Adipocyte (in vitro differentiated cells): ENCODE measurements around the gene C14orf39.

Experiments
- DNase-seq: peaks from one replicate; pipeline ENCODE4 v3.0.0-alpha.2; 2015; ENCODE audit warnings: low read depth
- H3K27me3 ChIP-seq: replicated peaks from 2 replicates; pipeline ENCODE4 v1.7.0; 2013; ENCODE audit warnings: mild to moderate bottlenecking, low read length, moderate library complexity; ENCODE audit not compliant: control insufficient read depth, insufficient read depth
- H3K36me3 ChIP-seq: 2 replicates; pipeline ENCODE4 v1.7.0; 2013; ENCODE audit warnings: low read length, mild to moderate bottlenecking, moderate library complexity; ENCODE audit not compliant: control insufficient read depth, insufficient read depth, severe bottlenecking
- H3K4me1 ChIP-seq: 2 replicates; pipeline ENCODE4 v1.7.0; 2013; ENCODE audit warnings: mild to moderate bottlenecking, low read length, moderate library complexity; ENCODE audit not compliant: control insufficient read depth, insufficient read depth
- H3K4me3 ChIP-seq: 2 replicates; pipeline ENCODE4 v1.7.0; 2013; ENCODE audit warnings: mild to moderate bottlenecking, low read length, moderate library complexity
- H3K9ac ChIP-seq: 2 replicates; pipeline ENCODE4 v1.7.0; 2013; ENCODE audit warnings: mild to moderate bottlenecking, low read length, moderate library complexity
- H3K9me3 ChIP-seq: 2 replicates; pipeline ENCODE4 v1.7.0; 2013; ENCODE audit warnings: mild to moderate bottlenecking, low read length, moderate library complexity; ENCODE audit not compliant: control insufficient read depth

The C14orf39 gene

DNA sequence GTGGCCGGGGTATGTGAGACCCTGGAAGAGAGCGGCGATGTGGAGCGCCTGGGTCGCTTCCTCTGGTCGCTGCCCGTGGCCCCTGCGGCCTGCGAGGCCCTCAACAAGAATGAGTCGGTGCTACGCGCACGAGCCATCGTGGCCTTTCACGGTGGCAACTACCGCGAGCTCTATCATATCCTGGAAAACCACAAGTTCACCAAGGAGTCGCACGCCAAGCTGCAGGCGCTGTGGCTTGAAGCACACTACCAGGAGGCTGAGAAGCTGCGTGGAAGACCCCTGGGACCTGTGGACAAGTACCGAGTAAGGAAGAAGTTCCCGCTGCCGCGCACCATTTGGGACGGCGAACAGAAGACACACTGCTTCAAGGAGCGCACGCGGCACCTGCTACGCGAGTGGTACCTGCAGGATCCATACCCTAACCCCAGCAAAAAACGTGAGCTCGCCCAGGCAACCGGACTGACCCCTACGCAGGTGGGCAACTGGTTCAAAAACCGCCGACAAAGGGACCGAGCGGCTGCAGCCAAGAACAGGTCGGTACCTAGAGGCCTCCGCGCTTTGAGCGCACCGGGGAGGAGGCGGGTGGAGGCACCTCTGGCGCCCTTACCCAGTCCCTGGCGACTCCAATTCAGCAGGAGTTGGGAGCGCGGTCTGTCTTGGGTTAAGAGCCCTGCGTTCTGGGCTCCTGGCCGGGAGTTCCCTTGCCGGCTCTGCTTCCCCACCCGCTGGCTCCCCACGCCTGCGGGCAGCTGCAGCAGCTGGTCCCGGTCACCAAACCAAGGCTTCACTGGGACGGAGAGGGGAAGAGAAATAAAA lies 23.8 kb upstream of the C14orf39 start:
- H3K36me3 ChIP-seq: no peaks in the 10 kb centered on the region
- H3K4me3 ChIP-seq: no peak overlapping the region
- no peaks in the 10 kb centered on the region for H3K4me1 ChIP-seq
- DNase-seq: no peak
- no peak overlapping the region for H3K9ac ChIP-seq
- H3K9me3 ChIP-seq: no peaks in the 10 kb centered on the region
- peaks cover 96% of the 10 kb centered on the region for H3K27me3 ChIP-seq

DNA sequence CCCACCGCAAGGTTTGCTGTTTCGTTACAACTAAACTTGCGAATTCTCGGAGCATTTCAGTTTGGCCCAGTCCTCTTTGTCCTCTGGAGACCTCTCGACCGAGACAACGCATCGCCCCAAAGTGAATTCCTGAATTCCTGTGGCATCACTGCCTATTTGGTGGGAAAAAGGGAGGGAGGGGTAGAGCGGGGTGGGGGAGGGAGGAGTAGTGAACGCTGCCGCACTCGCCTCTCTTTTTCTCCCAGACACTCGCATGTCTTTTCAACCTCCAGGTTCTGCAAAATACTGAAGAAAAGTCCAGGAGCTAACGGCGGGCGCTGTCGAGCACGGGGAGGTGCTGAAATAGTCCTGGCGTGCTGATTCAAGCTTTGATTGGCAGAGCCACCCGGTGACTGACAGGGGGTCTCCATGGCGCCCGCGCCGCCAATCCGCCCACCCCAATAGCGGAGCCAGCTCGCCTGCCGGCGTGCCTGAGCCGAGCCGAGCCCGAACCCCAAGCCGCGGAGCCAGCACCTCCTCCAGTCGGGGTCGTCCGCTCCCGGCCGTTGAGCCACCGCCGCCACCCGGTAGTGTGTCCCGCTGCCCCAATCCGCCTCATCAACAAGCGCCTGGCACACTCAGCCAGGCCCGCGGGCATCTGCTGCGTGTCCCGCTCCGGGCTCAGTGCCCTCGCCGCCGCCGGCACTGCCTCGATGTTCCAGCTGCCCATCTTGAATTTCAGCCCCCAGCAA lies 23.0 kb upstream of the C14orf39 start, which contains the start of gene SIX6:
Gene SIX6 (plus strand): TSS at position 440 of the 731 bp plus-strand sequence. CDS start 253 bp downstream, at position 693.
- no peak within 1 kb of the TSS for H3K4me3 ChIP-seq

DNA sequence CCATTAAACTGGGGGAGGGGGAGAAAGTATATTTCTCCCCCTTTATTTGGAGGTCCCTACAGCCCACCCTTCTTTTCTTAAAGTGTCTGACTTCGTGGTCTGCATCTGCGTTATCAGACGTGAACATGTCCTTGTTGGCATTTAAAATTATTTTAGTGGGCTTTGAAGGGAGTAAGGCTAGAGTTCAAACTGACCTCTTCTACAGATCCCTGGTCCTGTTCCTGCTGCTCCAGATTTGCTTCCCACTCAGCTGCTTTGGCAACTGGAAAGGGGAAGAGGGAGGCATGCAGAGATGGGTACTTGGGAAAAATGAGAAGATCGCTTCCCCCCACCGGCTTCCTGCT lies 22.5 kb upstream of the C14orf39 start:
- DNase-seq: no peak
- Histone ChIP-seq H3K4me1 (no peaks in the 10 kb centered on the region), H3K36me3 (no peaks in the 10 kb centered on the region), H3K9ac (no peak overlapping the region), H3K27me3 (peaks cover 94% of the 10 kb centered on the region), H3K9me3 (no peaks in the 10 kb centered on the region), H3K4me3 (no peak overlapping the region)

More for the DNA sequence above, 23.0 kb upstream of the C14orf39 start, which contains the start of gene SIX6:
- Histone ChIP-seq H3K9ac (no peak within 1 kb of the TSS), H3K36me3 (no peaks in the 10 kb centered on the region), H3K4me1 (no peaks in the 10 kb centered on the region), H3K27me3 (peaks cover 96% of the 10 kb centered on the region), H3K9me3 (no peaks in the 10 kb centered on the region)
- peak; percentile 36 for DNase-seq

DNA sequence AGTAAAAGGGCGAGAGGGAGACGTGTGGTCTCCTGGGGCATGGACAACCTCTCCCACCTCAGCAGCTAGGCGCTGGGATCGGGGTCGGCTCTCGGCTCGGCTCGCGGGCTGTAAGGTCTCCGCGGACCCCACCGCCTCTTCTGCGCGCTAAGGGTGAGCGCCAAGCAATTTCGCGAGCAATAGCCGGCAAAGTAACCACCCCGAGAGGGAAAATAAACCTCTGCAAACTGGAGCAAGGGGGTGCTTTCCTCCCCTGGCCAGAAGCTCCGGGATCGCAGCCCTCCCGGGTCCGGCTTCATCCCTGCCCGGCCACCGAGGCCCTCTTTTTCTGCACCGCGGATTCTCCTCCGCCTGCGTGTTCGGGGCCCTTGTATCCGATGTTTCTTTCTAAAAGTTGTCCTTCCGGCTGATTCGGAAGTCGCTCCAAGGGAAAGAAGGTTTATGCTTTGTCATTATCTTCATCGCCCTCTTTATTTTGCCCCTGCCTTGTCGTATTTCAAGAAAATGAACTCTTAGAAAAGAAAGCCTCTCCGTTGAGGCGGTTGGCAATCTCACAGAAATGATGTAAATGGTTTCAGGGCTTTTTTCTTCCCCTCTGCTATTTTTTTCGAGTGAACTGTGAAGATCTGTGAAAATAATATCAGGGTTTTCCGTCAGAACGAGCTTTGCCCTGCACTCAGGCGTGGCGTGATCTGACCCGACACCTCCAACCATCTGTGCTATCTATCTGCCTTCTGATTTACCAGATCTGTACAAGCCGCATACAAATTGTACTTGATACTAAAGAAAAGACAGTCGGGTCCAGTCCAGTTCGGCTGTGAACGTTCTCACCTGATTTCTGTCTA lies 21.3 kb upstream of the C14orf39 start:
- no peaks in the 10 kb centered on the region for H3K9me3 ChIP-seq
- H3K4me3 ChIP-seq: no peak overlapping the region
- no peaks in the 10 kb centered on the region for H3K4me1 ChIP-seq
- no peak overlapping the region for H3K9ac ChIP-seq
- no peak for DNase-seq
- peaks cover 94% of the 10 kb centered on the region for H3K27me3 ChIP-seq
- H3K36me3 ChIP-seq: no peaks in the 10 kb centered on the region

DNA sequence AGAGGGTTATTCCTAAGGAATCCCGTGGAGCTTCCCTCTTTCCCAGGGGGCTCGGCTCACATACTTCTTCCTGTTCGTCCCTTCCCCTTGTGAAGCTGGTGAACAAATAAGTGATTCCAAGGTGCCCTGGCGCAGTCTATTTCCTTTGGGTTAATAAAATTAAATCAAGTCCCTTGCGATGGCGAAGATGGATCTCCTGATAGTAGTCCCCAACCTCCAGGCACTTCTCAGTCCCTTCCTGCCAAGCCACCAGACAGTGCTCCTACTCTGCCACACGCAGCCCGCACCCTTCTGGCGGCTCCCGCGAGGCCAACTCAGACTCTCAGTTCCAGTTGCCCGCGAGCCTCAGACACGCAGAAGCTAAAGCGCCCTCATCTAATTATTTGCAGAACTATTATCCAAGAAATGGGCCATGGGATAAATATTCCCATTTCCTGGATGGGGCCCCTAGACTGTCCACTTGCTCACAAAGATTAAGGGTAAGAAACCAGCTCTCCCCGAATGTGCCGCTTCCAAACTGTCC lies 20.7 kb upstream of the C14orf39 start:
- Histone ChIP-seq H3K27me3 (peaks cover 92% of the 10 kb centered on the region), H3K9ac (no peak overlapping the region), H3K9me3 (no peaks in the 10 kb centered on the region), H3K4me1 (no peaks in the 10 kb centered on the region), H3K4me3 (no peak overlapping the region), H3K36me3 (no peaks in the 10 kb centered on the region)
- DNase-seq: no peak

DNA sequence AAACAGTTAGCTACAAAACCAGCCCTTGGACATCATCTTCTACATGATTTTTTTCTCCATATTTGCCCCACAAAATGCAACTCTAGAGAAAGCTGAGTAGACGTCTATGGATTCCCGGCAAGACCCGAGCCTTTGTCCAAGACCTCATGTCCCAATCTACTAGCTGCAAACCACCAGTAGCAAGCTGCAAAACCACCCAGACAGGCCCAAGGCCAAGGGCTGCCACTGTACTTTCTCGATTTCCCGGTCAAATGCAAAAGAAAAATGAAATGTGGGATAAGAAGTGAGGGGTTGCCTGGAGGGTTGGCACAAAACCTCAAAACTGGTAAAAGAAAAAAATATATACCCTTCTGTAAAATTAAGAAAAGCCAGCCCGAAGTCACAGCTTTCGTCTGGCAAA lies 20.1 kb upstream of the C14orf39 start:
- H3K9me3 ChIP-seq: no peaks in the 10 kb centered on the region
- no peak overlapping the region for H3K4me3 ChIP-seq
- H3K36me3 ChIP-seq: no peaks in the 10 kb centered on the region
- no peak overlapping the region for H3K9ac ChIP-seq
- DNase-seq: no peak
- H3K27me3 ChIP-seq: peaks cover 88% of the 10 kb centered on the region
- no peaks in the 10 kb centered on the region for H3K4me1 ChIP-seq

DNA sequence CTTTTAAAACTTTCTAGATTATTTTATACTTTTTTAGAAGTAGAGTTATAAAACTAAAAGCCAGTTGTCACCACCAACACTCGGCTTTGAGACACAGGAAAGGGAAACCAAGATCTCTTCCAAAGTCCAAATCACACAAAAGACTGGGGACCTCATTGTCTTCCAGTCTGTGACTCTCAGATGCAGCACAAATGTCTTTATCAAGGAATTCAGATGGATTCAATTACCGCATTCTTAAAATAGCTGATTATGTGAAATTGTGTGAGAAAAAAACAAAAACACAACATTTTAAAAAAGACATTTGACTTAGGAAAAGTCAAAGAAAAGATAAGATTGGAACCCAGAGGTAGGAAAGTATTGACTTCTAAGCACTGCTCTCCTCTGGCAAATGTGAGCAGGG lies 19.6 kb upstream of the C14orf39 start:
- H3K27me3 ChIP-seq: peaks cover 88% of the 10 kb centered on the region
- H3K4me3 ChIP-seq: no peak overlapping the region
- H3K4me1 ChIP-seq: no peaks in the 10 kb centered on the region
- H3K36me3 ChIP-seq: no peaks in the 10 kb centered on the region
- no peaks in the 10 kb centered on the region for H3K9me3 ChIP-seq
- H3K9ac ChIP-seq: no peak overlapping the region
- DNase-seq: no peak

DNA sequence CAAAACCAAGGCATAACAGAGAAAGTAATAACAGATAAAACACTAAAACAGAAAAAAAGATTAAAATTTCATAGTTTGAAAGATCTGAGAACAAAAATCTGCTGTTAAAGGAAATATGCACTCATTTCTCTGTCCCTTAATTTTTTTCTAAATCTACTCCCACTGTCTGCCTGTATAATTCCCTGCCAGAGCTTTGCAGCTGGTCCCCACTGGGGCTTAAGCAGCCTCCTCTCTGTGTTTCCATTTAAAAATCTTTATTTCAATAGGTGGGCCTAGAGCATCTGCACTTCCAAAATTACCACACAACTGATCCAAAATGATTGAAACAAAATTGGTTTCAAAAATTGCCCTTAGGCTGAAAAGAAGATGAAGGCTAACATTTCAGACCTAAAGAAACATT lies 16.7 kb upstream of the C14orf39 start:
- Histone ChIP-seq H3K4me3 (no peak overlapping the region), H3K27me3 (peaks cover 62% of the 10 kb centered on the region), H3K9me3 (no peaks in the 10 kb centered on the region), H3K9ac (no peak overlapping the region), H3K4me1 (no peaks in the 10 kb centered on the region), H3K36me3 (no peaks in the 10 kb centered on the region)
- DNase-seq: no peak

DNA sequence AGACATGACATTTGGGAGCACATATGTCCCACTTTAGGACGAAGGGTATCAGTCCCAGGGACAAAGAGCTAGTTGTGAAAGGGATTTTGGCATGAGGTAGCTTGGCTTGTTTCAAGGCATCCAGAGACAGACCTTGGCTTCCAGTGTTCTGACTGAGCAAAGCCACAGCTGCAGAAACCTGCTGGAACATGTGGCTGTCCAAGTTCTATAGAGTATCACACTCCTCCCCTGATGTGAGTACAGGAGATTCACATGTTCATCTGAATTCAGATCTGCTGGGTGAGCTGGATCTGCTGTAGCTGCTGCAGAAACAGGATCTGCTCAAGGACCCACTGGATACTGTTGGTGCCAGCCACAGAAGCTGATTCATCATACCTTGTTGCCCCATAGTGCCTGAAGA lies 10.1 kb upstream of the C14orf39 start:
- DNase-seq: no peak
- Histone ChIP-seq H3K9ac (no peak overlapping the region), H3K9me3 (peaks cover 4% of the 10 kb centered on the region), H3K27me3 (peaks cover 24% of the 10 kb centered on the region), H3K4me1 (no peaks in the 10 kb centered on the region), H3K36me3 (no peaks in the 10 kb centered on the region), H3K4me3 (no peak overlapping the region)

DNA sequence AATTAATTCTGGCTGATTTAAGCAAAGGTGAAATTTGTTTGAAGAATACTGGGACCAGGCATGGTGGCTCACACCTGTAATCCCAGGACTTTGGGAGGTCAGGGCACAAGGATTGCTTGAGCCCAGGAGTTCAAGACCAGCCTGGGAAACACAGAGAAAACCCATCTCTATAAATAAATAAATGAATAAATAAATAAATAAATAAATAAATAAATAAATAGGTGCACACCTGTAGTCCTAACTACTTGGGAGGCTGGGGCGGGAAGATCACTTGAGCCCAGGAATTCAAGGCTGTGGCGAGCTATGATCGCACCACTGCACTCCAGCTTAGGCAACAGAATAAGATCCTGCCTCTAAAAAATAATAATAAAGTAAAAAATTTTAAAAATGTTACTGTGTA lies 4.4 kb upstream of the C14orf39 start:
- H3K36me3 ChIP-seq: no peaks in the 10 kb centered on the region
- no peak overlapping the region for H3K4me3 ChIP-seq
- DNase-seq: no peak
- peaks cover 52% of the 10 kb centered on the region for H3K27me3 ChIP-seq
- H3K9me3 ChIP-seq: peaks cover 4% of the 10 kb centered on the region
- H3K4me1 ChIP-seq: peaks cover 2% of the 10 kb centered on the region
- no peak overlapping the region for H3K9ac ChIP-seq

DNA sequence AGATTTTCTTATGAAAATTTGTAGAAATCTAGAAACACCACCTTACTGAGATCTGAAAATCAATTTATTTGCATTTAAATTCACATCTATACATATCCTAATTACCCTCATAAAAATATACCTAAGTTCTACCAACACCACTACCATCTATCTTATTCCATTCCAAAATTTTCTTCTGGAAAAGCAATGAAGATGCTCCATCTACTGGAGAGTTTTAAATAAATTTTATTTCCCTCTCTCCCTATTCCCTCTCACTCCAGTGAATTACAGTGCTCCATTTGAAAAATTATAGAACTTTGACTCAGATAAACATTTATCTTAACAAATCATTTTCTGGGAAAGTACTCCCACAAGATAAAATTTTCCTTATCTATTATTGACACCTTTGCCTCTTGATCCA lies 2.3 kb upstream of the C14orf39 start:
- H3K4me3 ChIP-seq: no peak overlapping the region
- peaks cover 6% of the 10 kb centered on the region for H3K4me1 ChIP-seq
- H3K9me3 ChIP-seq: peaks cover 4% of the 10 kb centered on the region
- peak; percentile 18 for DNase-seq
- no peaks in the 10 kb centered on the region for H3K36me3 ChIP-seq
- no peak overlapping the region for H3K9ac ChIP-seq
- peaks cover 58% of the 10 kb centered on the region for H3K27me3 ChIP-seq
